GM06990 (cell line): ENCODE measurements around the gene B3GNT3.
"Not testable (repeated sequence)": the region's sequence is repeated elsewhere in the genome, so short reads cannot be mapped to it uniquely, and the experiment has no call there.

Experiments
- DNase-seq: peaks from one replicate; pipeline ENCODE4 v3.0.0-alpha.2; 2011; ENCODE audit not compliant: insufficient read length; ENCODE audit errors: extremely low read depth
- H3K27me3 ChIP-seq: replicated peaks from 2 replicates; pipeline ENCODE4 v1.6.0; 2011; ENCODE audit warnings: low read length; ENCODE audit not compliant: control insufficient read depth, insufficient read depth
- H3K36me3 ChIP-seq: 2 replicates; pipeline ENCODE4 v1.5.1; 2011; ENCODE audit warnings: low read length; ENCODE audit not compliant: control insufficient read depth, insufficient read depth
- H3K4me3 ChIP-seq: replicated peaks from 2 replicates; pipeline ENCODE4 v1.5.1; 2011; ENCODE audit warnings: low read depth, mild to moderate bottlenecking, control low read depth, low read length
- TF ChIP-seq, protein P1 (sequence below): IDR thresholded peaks from 2 replicates; pipeline ENCODE4 v1.5.1; 2011; ENCODE audit warnings: low read length, control low read depth, mild to moderate bottlenecking, inconsistent platforms; ENCODE audit not compliant: insufficient read depth, poor library complexity, severe bottlenecking

Gene B3GNT3

DNA sequence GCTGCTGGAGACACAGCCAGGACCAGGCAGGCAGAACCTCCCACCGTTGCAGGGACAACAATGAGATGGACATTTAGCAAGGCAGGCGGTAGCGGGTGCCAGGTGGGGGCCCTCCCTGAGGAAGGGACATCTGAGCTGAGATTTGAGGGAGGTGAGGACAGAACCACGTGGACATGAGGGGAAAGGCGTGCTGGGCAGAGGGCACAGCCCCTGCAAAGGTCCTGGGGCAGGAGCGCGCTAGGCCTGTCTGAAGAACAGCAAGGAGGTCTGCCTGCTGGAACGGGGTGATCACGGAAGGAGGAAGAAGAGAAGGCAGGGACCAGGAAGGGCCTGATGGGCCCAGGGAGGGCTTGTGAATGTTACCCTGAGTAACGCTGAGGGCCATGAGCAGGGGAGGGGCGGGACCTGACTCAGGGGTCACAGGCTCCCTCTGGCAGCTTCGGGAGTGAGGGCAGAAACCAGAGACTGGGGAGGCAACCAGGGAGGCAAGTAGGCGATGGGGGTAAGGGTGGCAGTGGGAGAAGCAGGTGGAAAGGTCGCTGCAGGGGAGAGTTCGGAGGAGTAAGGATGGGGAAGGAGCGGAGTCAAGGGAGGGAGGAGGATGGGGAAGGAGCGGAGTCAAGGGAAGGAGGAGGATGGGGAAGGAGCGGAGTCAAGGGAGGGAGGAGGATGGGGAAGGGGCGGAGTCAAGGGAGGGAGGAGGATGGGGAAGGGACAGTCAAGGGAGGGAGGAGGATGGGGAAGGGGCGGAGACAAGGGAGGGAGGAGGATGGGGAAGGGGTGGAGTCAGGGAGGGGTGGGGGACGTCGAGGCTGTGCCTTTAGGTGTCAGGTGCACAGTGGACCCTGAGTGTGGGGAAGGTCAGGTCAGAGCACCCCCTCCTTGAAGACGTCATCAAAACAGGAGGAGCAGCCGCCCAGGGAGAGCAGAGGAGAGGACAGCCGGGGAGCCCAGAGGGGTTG lies 15.7 kb upstream of the B3GNT3 start:
- no peak for DNase-seq
- no peaks in the 10 kb centered on the region for H3K27me3 ChIP-seq
- no peak overlapping the region for H3K4me3 ChIP-seq
- peaks cover 9% of the 10 kb centered on the region for H3K36me3 ChIP-seq
- TF ChIP-seq, protein P1, sequence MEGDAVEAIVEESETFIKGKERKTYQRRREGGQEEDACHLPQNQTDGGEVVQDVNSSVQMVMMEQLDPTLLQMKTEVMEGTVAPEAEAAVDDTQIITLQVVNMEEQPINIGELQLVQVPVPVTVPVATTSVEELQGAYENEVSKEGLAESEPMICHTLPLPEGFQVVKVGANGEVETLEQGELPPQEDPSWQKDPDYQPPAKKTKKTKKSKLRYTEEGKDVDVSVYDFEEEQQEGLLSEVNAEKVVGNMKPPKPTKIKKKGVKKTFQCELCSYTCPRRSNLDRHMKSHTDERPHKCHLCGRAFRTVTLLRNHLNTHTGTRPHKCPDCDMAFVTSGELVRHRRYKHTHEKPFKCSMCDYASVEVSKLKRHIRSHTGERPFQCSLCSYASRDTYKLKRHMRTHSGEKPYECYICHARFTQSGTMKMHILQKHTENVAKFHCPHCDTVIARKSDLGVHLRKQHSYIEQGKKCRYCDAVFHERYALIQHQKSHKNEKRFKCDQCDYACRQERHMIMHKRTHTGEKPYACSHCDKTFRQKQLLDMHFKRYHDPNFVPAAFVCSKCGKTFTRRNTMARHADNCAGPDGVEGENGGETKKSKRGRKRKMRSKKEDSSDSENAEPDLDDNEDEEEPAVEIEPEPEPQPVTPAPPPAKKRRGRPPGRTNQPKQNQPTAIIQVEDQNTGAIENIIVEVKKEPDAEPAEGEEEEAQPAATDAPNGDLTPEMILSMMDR, result no peak

DNA sequence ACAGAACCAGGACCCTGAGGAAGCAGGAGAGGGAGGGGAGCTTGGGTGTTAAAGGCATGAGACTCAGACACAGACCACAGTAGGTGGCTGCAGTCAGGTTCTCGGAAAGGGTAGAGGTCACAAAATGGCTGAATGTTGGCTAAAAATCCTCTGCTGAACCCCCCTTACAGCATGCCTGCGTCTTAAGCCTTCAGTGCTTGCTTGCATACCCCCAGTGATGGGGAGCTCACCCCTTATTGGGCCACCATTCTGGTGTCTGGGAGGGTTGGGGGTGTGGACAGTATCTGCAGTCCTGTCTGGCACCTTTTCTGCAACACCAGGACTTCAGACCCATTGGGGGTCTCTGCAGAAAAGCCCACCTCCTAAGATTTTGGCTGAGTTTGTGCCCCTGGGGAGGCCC lies 14.2 kb upstream of the B3GNT3 start:
- H3K27me3 ChIP-seq, result no peaks in the 10 kb centered on the region
- TF ChIP-seq, protein P1, result no peak
- no peak for DNase-seq
- peaks cover 9% of the 10 kb centered on the region for H3K36me3 ChIP-seq
- no peak overlapping the region for H3K4me3 ChIP-seq

DNA sequence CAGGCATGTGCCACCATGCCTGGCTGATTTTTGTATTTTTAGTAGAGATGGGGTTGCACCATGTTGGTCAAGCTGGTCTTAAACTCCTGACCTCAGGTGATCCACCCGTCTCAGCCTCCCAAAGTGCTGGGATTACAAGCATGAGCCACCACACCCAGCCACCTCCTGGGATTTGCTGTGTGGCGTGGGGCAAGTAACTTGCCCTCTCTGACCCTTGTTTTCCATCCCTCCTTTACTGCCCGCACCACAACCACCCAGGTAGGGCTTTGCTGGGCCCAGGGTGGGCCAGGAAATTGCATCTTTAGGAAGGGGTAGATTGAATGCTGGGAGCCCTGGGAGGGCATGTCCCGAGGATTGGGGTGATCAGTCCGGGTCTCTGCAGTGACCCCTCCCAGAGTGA lies 11.2 kb upstream of the B3GNT3 start:
- H3K36me3 ChIP-seq, result peaks cover 11% of the 10 kb centered on the region
- DNase-seq, result not testable (repeated sequence)

DNA sequence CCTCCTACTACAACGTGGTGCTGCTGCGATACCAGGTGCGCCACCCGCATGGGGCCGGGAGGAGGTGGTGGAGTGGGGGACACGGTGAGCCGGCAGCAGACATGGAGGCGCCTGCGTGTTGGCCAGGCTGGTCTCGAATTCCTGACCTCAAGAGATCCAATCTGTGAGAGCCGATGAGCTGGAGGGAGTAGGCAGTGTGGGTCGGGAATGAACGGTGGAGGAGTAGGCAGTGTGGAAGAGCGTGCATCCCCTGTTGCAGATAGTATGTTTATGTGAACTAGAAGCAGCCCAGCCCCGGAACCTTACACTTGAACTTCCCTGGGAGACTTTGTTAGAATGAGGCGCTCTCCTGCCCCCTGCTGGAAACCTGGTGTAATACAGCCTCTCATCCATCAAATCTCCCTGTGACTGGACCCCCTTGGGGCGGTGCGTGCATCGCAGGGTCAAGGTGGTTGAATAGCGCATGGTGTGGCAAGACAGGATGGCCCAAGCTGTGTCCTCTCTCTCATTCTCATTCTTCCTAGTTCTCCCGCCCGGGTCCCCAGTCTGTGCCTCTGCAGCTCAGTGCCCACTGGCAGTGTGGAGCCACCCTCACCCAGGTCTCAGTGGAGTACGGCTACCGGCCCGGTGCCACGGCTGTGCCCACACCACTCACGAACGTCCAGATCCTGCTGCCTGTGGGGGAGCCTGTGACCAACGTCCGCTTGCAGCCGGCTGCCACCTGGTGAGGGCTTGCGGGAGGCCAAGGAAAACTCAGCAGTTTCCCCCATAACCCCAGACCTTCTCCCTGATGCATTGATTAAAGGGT lies 10.5 kb upstream of the B3GNT3 start:
- peak; percentile 53 for DNase-seq
- peaks cover 11% of the 10 kb centered on the region for H3K36me3 ChIP-seq
- TF ChIP-seq, protein P1, result peak; percentile 72

More for the DNA sequence above, 11.2 kb upstream of the B3GNT3 start:
- not testable (repeated sequence) for H3K27me3 ChIP-seq, H3K4me3 ChIP-seq

DNA sequence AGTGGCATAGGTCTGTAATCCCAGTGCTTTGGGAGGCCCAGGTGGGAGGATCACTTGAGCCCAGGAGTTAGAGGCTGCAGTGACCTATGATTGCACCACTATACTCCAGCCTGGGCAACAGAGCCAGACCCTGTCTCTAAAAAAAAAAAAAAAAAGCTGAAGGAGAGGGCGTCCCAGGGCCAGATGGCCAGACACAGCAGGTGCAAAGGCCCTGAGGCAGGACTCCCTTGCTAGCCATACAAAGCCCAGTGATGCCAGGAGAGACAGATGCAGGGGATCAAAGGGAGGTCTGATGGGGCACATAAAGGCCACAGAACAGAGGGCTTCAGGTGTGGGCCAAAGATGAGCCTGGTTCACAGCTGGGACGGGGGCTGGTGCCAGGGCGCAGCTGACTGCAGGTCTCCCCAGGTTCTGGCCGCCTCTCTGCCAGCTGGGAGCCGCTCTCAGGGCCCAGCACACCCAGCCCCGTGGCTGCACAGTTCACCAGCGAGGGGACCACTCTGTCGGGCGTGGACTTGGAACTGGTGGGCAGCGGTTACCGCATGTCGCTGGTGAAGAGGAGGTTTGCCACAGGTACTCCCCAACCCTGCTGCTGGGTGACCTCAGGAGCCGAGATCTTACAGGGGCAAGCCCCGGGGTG lies 7.5 kb upstream of the B3GNT3 start:
- no peak for DNase-seq
- Histone ChIP-seq H3K36me3 (peaks cover 11% of the 10 kb centered on the region), H3K4me3 (no peak overlapping the region), H3K27me3 (no peaks in the 10 kb centered on the region)
- TF ChIP-seq, protein P1, result no peak

More for the DNA sequence above, 10.5 kb upstream of the B3GNT3 start:
- no peaks in the 10 kb centered on the region for H3K27me3 ChIP-seq
- H3K4me3 ChIP-seq, result no peak overlapping the region
